HG02571 (cell line): ENCODE measurements around the gene SIGLEC6.

Source experiments
- ATAC-seq: cut with Tn5 transposase; IDR thresholded peaks from one replicate; pipeline ENCODE4 v1.9.1; 2021; ENCODE audit warnings: mild to moderate bottlenecking, moderate library complexity; ENCODE audit not compliant: unreplicated experiment

The SIGLEC6 gene

GRCh38 chr19:51531349-51532315 lies at the start of gene SIGLEC6:
SIGLEC6 (minus strand) TSS chr19:51531670; CDS start chr19:51531648, 22 bp downstream.
- ATAC-seq = no peak

DNA sequence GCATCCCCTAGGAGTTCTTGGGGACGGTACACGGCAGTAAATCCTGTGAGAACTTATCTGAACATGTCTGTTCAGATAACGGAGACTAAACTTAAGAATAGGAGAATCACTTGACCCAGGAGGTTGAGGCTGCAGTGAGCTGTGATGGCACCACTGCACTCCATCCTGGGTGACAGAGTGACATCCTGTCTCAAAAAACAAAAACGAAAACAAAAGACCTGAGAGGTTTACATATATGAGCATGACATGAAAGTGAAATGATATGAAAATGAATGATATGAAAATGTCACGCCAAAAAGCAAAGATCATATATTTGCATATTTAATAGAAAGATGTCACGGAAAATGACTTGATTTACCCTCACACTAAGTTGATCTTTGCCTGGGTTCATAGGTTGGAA lies 45.4 kb upstream of the SIGLEC6 start:
- no peak for ATAC-seq

GRCh38 chr19:51573331-51573730 lies 41.9 kb upstream of the SIGLEC6 start:
- no peak for ATAC-seq

DNA sequence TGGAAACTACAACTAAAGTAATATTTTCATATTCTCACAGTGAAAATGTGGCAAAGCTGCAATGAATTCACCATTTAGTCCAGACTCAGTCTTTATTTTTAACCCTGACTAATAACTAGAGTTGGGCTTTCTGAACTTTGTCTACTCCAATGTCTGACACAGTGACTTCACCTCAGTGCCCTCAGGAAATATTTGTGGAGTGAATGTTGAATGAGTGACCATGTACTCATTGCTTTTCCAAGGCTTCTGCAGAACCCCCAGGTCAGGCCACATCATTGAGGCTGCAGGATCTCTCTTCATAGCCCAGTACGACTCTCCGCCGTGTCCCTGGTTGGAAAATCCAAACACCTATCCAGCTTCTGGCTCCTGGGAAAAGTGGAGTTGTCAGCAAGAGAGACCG lies 41.4 kb upstream of the SIGLEC6 start:
- ATAC-seq = no peak

- ATAC-seq = no peak
Measured at GRCh38 chr19:51572410-51572809, 40.9 kb upstream of the SIGLEC6 start.

GRCh38 chr19:51571599-51571998 lies 40.1 kb upstream of the SIGLEC6 start:
- no peak for ATAC-seq

DNA sequence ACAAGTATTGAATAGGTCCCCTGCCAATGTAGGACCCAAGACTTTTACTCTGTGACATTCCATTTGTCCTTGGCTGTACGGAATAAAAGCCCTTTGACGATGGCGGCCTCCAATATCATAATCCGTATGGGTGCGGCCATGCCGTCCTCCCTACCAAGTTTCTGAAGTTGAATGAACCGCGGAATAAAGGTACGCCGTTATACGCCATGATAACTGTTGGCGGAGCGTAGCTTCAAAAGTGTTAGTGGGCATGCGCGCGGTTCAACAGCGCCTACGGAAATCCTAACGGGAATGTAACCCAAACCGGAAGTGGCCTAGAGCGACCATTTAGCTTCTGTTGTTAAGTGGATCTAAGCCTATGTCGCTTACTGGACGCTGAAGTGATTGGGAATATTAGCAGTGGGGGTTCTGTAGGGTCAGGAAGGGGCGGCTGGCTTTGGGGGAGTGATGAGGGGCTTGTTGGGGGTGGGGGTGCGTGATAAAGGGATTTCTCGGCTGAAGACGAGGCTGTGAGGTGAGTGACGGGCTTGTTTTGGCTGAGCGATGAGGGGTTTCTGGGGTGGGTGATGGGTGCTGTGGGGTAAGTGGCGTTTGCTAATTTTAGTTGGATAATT lies 39.6 kb upstream of the SIGLEC6 start, which contains the start of gene ZNF175:
Gene ZNF175 (plus strand): TSS at position 322 of the 614 bp plus-strand sequence. CDS start 2,047 bp downstream, outside the sequence.
- peak; percentile 84 for ATAC-seq

DNA sequence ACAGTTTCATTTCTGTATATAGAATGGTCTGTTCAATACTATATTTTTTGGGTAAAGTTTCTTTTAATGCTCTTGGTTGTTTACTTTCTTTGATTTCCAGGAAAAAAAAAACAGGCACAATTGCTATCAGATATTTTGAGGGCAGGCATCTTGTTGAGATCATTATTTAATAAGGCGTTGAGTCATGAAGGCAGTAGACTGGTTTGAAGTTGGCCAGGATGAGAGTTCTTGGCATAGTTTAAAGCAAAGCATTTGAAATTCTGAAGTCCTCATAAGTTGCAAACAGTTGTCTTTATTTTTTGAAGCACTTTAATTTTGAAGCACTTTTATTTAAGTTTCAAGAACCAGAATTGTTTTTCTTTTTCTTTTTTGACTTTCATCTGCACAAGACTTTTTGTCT lies 37.0 kb upstream of the SIGLEC6 start:
- ATAC-seq = no peak

DNA sequence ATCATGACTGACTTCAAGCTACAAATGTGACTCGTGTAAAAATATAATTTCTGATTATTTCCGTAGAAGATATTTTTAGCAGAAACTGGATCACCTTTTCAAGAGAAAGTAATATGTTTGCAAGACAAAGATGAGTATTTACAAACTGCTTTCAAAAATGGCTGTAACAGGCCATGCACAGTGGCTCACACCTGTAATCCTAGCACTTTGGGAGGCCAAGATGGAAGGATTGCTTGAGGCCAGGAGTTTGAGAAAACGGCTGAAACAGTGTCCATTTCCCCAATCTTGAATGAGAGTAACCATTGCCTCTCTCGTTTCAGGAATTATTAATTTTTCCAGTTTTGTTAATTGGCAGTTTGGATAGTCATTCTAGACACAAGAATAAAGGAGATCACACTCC lies 36.1 kb upstream of the SIGLEC6 start:
- no peak for ATAC-seq

DNA sequence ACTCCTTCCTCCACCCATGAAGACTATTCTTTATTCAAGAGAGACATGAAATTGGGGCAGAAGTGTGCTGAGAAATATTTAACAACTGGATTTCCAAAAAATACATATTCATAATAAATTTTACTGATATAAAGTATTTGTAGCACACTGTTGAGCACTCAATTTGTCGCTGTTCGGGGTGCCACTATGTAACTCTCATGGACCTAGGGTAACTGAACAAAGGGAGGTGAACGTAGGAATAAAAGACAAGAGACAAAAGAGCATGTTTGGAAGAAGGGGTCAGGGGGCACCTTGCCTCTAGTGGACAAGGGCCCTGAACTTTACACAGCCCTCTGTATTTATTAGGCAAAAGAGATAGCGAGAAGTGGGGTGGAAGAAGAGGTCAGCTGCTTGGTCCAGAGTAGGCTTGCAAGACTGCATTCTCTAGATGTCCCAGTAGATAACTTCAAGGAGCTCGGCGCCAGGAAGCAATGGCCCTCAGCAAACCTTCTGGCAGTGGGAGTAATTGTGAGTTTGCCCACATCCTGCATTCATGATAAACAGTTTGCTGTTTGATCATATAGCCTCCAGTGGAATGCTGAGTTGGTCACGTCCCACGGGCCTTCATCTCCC lies 35.1 kb upstream of the SIGLEC6 start:
- no peak for ATAC-seq

GRCh38 chr19:51565583-51565982 lies 34.1 kb upstream of the SIGLEC6 start:
- no peak for ATAC-seq

DNA sequence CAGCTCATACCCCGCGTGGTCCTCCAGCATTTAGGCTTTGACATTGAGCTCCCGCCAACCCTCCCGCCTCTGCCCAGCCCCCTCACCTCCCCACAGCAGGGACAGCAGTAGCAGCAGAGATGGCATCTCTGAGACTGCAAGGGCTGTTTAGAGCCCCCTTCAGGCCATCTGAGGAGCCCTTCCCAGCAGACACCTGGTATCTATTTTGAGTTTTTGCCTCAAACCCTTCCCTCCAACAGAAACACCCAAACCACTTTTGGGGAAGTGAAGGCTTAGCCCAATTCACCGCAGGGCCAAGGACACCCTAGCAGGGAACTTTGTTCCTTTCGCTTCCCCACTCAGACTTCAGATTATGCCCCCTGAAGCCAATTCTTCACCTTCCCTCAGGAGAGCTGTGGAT lies 33.3 kb upstream of the SIGLEC6 start:
- no peak for ATAC-seq

- no peak for ATAC-seq
Measured at GRCh38 chr19:51560339-51560738, 28.9 kb upstream of the SIGLEC6 start.

DNA sequence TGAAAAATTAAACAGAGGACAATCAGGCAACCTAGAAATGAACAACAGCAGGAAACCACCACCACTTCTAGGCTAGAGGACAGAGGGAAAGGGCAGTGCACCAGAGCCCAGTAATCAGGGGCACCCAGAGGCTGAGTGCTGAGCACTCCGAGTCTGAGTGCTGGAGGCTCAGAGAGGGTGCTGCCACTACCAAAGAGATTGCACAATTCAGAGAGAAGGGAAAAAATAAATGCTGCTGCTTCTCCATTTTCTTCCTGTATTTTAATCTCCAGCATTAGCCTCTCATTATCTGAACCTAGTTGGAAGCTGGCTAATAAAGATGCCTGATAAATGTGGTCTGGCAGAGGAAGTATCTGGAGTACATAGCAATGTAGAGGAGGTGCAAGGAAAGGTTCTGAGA lies 27.8 kb upstream of the SIGLEC6 start:
- no peak for ATAC-seq

DNA sequence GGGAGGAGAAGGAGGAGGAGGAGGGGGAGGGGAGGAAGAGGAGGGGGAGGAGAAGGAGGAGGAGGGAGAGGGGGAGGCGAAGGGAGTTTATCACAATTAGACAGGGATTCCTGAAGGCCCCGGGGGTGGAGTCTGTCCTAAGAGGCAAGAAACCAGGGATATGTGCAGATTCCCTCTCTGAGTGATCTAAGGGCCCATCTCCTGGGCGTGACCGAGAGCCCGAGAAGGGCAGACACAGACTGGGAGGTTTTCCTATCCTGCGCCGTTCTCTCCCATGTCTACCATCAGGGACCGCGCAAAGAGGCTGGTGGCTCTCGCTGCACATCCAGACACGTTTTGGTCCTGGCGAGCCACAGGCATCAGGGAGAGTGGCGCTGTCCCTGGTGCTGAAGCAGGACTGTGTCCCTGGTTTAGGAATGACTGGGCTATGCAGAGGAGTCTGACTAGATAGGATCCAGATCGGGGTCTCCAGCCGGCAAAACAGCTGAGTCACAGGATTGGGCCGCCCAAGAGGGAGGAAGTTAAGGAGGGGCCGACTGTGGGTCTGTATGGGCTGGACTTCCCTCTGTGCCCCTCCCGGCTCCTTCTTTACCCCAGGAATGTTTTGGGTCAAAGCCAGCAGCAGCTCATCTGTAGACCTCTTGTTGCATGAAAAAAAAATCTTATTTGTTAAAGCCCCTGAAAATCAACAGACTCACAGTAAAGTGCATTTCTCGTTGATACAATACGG lies 21.7 kb upstream of the SIGLEC6 start:
- ATAC-seq = no peak

DNA sequence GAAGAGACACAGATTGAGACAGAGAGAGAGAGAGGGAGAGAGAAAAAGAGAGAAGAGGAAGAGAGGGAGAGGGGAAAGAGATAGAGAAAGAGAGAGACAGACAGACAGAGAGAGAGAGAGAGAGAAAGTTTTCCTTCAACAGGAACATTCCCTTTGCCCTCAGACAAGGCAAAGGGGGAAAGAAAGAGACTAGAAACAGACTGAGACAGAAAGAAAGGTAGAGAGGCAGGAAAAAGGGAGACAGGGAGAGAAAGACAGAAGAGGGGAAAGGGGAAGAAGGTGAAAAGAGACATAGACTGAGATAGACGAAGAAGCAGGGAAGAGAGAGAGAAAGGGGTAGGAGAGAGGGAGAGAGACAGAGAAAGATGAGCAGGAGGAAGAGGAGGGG lies 21.1 kb upstream of the SIGLEC6 start:
- ATAC-seq = no peak

GRCh38 chr19:51551673-51552432 lies 20.4 kb upstream of the SIGLEC6 start:
- no peak for ATAC-seq

- ATAC-seq = no peak
Measured at GRCh38 chr19:51550848-51551672, 19.6 kb upstream of the SIGLEC6 start.

- no peak for ATAC-seq
Measured at GRCh38 chr19:51549533-51550324, 18.3 kb upstream of the SIGLEC6 start.
